Common myeloid progenitor, CD34-positive (primary cell): ENCODE results near the gene DIAPH3.

ENCODE experiments used
- CTCF ChIA-PET: fragments of 350-600 bp; sonication (Branson Sonifier 250); formaldehyde crosslinking; loops from one replicate; lab custom pipeline; 2021; ENCODE audit warnings: antibody characterized with exemption; lab: Charles Lee
- POLR2A ChIA-PET: fragments of 350-600 bp; sonication (Branson Sonifier 250); formaldehyde crosslinking; loops from one replicate; lab custom pipeline; 2021; ENCODE audit warnings: antibody characterized with exemption; lab: Charles Lee
- DNase-seq, 3 donors: peaks; one replicate each; pipeline versions ENCODE4 v3.0.0 to v3.0.0-alpha.2; 2013
- H3K27ac ChIP-seq, 2 experiments: 1 replicate in 1 of 2; 2 replicates in 1 of 2; pipeline ENCODE4 v1.7.0; 2013; ENCODE audit warnings: inconsistent platforms in 2 of 2, low read length in 2 of 2, mild to moderate bottlenecking in 2 of 2, low read depth in 1 of 2, moderate library complexity in 1 of 2; ENCODE audit not compliant: severe bottlenecking in 2 of 2, insufficient read depth in 1 of 2, poor library complexity in 1 of 2
- H3K27me3 ChIP-seq, 5 experiments: replicated peaks in 2 of 5; 1 replicate in 3 of 5; 2 replicates in 2 of 5; pipeline versions ENCODE4 v1.6.1 to v1.7.0; 2013; ENCODE audit warnings: low read length in 4 of 5, mild to moderate bottlenecking in 2 of 5, moderate library complexity in 2 of 5, inconsistent platforms in 1 of 5; ENCODE audit not compliant: insufficient read depth in 5 of 5, control insufficient read depth in 4 of 5
- H3K36me3 ChIP-seq, 4 experiments: 1 replicate in 2 of 4; 2 replicates in 2 of 4; pipeline versions ENCODE4 v1.6.1 to v1.7.0; 2013; ENCODE audit warnings: low read length in 3 of 4, control low read depth in 1 of 4, mild to moderate bottlenecking in 1 of 4; ENCODE audit not compliant: control insufficient read depth in 4 of 4, insufficient read depth in 4 of 4
- H3K4me1 ChIP-seq, 4 experiments: 1 replicate in 3 of 4; 2 replicates in 1 of 4; pipeline versions ENCODE4 v1.6.1 to v1.7.1; 2013; ENCODE audit warnings: low read length in 3 of 4, mild to moderate bottlenecking in 3 of 4, control low read depth in 1 of 4, inconsistent platforms in 1 of 4, moderate library complexity in 1 of 4; ENCODE audit not compliant: control insufficient read depth in 4 of 4, insufficient read depth in 4 of 4; ENCODE audit errors: control extremely low read depth in 1 of 4
- H3K4me3 ChIP-seq, 7 experiments: 1 replicate in 4 of 7; 2 replicates in 3 of 7; pipeline versions ENCODE4 v1.5.1 to v1.7.0; 2013; ENCODE audit warnings: mild to moderate bottlenecking in 7 of 7, low read length in 6 of 7, moderate library complexity in 6 of 7, inconsistent platforms in 2 of 7, low read depth in 2 of 7, control low read depth in 1 of 7; ENCODE audit not compliant: insufficient read depth in 4 of 7, control insufficient read depth in 1 of 7; ENCODE audit errors: extremely low read depth in 1 of 7
- H3K9me3 ChIP-seq, 5 experiments: 1 replicate in 4 of 5; 2 replicates in 1 of 5; pipeline versions ENCODE4 v1.6.1 to v1.7.1; 2013; ENCODE audit warnings: low read length in 4 of 5, mild to moderate bottlenecking in 2 of 5, inconsistent platforms in 1 of 5, low read depth in 1 of 5, moderate library complexity in 1 of 5; ENCODE audit not compliant: control insufficient read depth in 4 of 5, insufficient read depth in 2 of 5; ENCODE audit errors: control extremely low read depth in 1 of 5
- WGBS: methylation state at CpG from one replicate; pipeline ENCODE4 v1.1.5; 2013; ENCODE audit not compliant: insufficient coverage; 5-methylcytosine and 5-hydroxymethylcytosine counted together

The DIAPH3 gene

GRCh38 chr13:59951011-59951410 lies 212.7 kb downstream of the DIAPH3 start:
- H3K9me3 ChIP-seq, result no peaks in the 10 kb centered on the region
- POLR2A ChIA-PET, result no interaction called here
- no peaks in the 10 kb centered on the region for H3K27me3 ChIP-seq
- CTCF ChIA-PET, result no interaction called here
- WGBS, result 79% methylated on average over 2 of the region's 2 CpGs
- H3K4me1 ChIP-seq, result no peaks in the 10 kb centered on the region
- no peak overlapping the region for H3K4me3 ChIP-seq
- DNase-seq, result no peak
- no peak overlapping the region for H3K27ac ChIP-seq
- no peaks in the 10 kb centered on the region for H3K36me3 ChIP-seq

- Histone ChIP-seq H3K4me1 (no peaks in the 10 kb centered on the region), H3K4me3 (no peak overlapping the region), H3K9me3 (no peaks in the 10 kb centered on the region), H3K27ac (no peak overlapping the region), H3K27me3 (no peaks in the 10 kb centered on the region), H3K36me3 (no peaks in the 10 kb centered on the region)
- WGBS, result 88% methylated on average over 2 of the region's 2 CpGs
- CTCF ChIA-PET, result no interaction called here
- POLR2A ChIA-PET, result no interaction called here
- no peak for DNase-seq
Measured at GRCh38 chr13:59950266-59950665, 213.5 kb downstream of the DIAPH3 start.

- ChIA-PET POLR2A (no interaction called here), CTCF (no interaction called here)
- Histone ChIP-seq H3K4me1 (no peaks in the 10 kb centered on the region), H3K27ac (no peak overlapping the region), H3K36me3 (no peaks in the 10 kb centered on the region), H3K9me3 (no peaks in the 10 kb centered on the region), H3K4me3 (no peak overlapping the region), H3K27me3 (no peaks in the 10 kb centered on the region)
- DNase-seq, result no peak
Measured at GRCh38 chr13:59948686-59949085, 215.0 kb downstream of the DIAPH3 start.

GRCh38 chr13:59946944-59947343 lies 216.8 kb downstream of the DIAPH3 start:
- CTCF ChIA-PET, result no interaction called here
- DNase-seq, result no peak
- H3K27ac ChIP-seq, result no peak overlapping the region
- POLR2A ChIA-PET, result interaction anchor here (0.6 kb wide), 1 partner anchor 123 kb away, joined by 3 read pairs; no protein-coding TSS in a partner anchor
- WGBS, result 100% methylated on average over 3 of the region's 4 CpGs
- H3K9me3 ChIP-seq, result peaks cover 0 to 1% (median 0%) of the 10 kb centered on the region in 5 experiments
- H3K27me3 ChIP-seq, result no peaks in the 10 kb centered on the region
- no peaks in the 10 kb centered on the region for H3K4me1 ChIP-seq
- no peaks in the 10 kb centered on the region for H3K36me3 ChIP-seq
- no peak overlapping the region for H3K4me3 ChIP-seq

GRCh38 chr13:59931621-59932020 lies 232.1 kb downstream of the DIAPH3 start:
- Histone ChIP-seq H3K36me3 (peaks cover 0 to 5% (median 0%) of the 10 kb centered on the region in 4 experiments), H3K27ac (no peak overlapping the region), H3K4me3 (no peak overlapping the region), H3K4me1 (no peaks in the 10 kb centered on the region), H3K9me3 (peaks cover 0 to 3% (median 0%) of the 10 kb centered on the region in 5 experiments), H3K27me3 (no peaks in the 10 kb centered on the region)
- DNase-seq, result no peak
- ChIA-PET POLR2A (no interaction called here), CTCF (no interaction called here)
- no CpG with 5 or more reads among the region's 1 CpG for WGBS

- CTCF ChIA-PET, result no interaction called here
Measured at GRCh38 chr13:59924256-59924655, 239.5 kb downstream of the DIAPH3 start.

GRCh38 chr13:59915252-59915651 lies 248.5 kb downstream of the DIAPH3 start:
- DNase-seq, result no peak
- no peaks in the 10 kb centered on the region for H3K4me1 ChIP-seq
- ChIA-PET CTCF (no interaction called here), POLR2A (no interaction called here)
- H3K27ac ChIP-seq, result no peak overlapping the region
- H3K27me3 ChIP-seq, result no peaks in the 10 kb centered on the region
- no peaks in the 10 kb centered on the region for H3K9me3 ChIP-seq
- WGBS, result no CpG with 5 or more reads among the region's 3 CpGs
- H3K36me3 ChIP-seq, result no peaks in the 10 kb centered on the region
- H3K4me3 ChIP-seq, result no peak overlapping the region

More at GRCh38 chr13:59924256-59924655, 239.5 kb downstream of the DIAPH3 start:
- POLR2A ChIA-PET, result no interaction called here
- no CpG with 5 or more reads among the region's 1 CpG for WGBS
- H3K9me3 ChIP-seq, result peaks cover 0 to 3% (median 0%) of the 10 kb centered on the region in 5 experiments
- peaks cover 0 to 5% (median 2%) of the 10 kb centered on the region in 4 experiments for H3K36me3 ChIP-seq
- no peak overlapping the region for H3K4me3 ChIP-seq
- no peaks in the 10 kb centered on the region for H3K27me3 ChIP-seq
- DNase-seq, result no peak
- no peaks in the 10 kb centered on the region for H3K4me1 ChIP-seq
- no peak overlapping the region for H3K27ac ChIP-seq
